MM.1S (cell line): Measurements from ENCODE around the gene CPLX3.

ENCODE experiments used
- DNase-seq: peaks from one replicate; pipeline ENCODE4 v3.0.0-alpha.2; 2015
- H2AFZ ChIP-seq: fragments of 300-600 bp; sonication (generic); 2 replicates; pipeline ENCODE4 v1.6.0; 2016; ENCODE audit warnings: antibody characterized with exemption, low read length
- H3F3A ChIP-seq: fragments of 300-600 bp; sonication (generic); 2 replicates; pipeline ENCODE4 v1.6.1; 2016; ENCODE audit warnings: mild to moderate bottlenecking, antibody characterized with exemption, low read length, moderate library complexity, mixed read lengths; ENCODE audit not compliant: insufficient read depth
- H3K27ac ChIP-seq: fragments of 300-600 bp; sonication (generic); 2 replicates; pipeline ENCODE4 v1.5.1; 2016; ENCODE audit warnings: mild to moderate bottlenecking, low read length
- H3K27me3 ChIP-seq: fragments of 300-600 bp; sonication (generic); replicated peaks from 2 replicates; pipeline ENCODE4 v1.6.0; 2016; ENCODE audit warnings: low read length; ENCODE audit not compliant: insufficient read depth
- H3K36me3 ChIP-seq: fragments of 300-600 bp; sonication (generic); replicated peaks from 2 replicates; pipeline ENCODE4 v1.6.1; 2016; ENCODE audit warnings: mild to moderate bottlenecking, low read length, mixed read lengths; ENCODE audit not compliant: insufficient read depth
- H3K4me1 ChIP-seq: fragments of 300-600 bp; sonication (generic); 2 replicates; pipeline ENCODE4 v1.6.1; 2016; ENCODE audit warnings: low read length, mixed read lengths
- H3K4me2 ChIP-seq: fragments of 300-600 bp; sonication (generic); 2 replicates; pipeline ENCODE4 v1.6.0; 2016; ENCODE audit warnings: low read depth, low read length
- H3K4me3 ChIP-seq: fragments of 300-600 bp; sonication (generic); 2 replicates; pipeline ENCODE4 v1.5.1; 2016; ENCODE audit warnings: low read length, mixed read lengths
- H3K79me2 ChIP-seq: fragments of 300-600 bp; sonication (generic); 2 replicates; pipeline ENCODE4 v1.6.1; 2016; ENCODE audit warnings: mixed run types, low read length, mixed read lengths
- H3K9ac ChIP-seq: fragments of 300-600 bp; sonication (generic); 2 replicates; pipeline ENCODE4 v1.6.1; 2016; ENCODE audit warnings: low read length, mixed read lengths
- H3K9me2 ChIP-seq: fragments of 300-600 bp; sonication (generic); replicated peaks from 2 replicates; pipeline ENCODE4 v1.6.1; 2016; ENCODE audit warnings: mild to moderate bottlenecking, low read length, mixed read lengths; ENCODE audit not compliant: insufficient read depth
- H3K9me3 ChIP-seq: fragments of 300-600 bp; sonication (generic); replicated peaks from 2 replicates; pipeline ENCODE4 v1.6.1; 2016; ENCODE audit warnings: mild to moderate bottlenecking, low read length, mixed read lengths; ENCODE audit not compliant: insufficient read depth
- H4K20me1 ChIP-seq: fragments of 300-600 bp; sonication (generic); 2 replicates; pipeline ENCODE4 v1.6.1; 2016; ENCODE audit warnings: mild to moderate bottlenecking, low read length, moderate library complexity, mixed read lengths; ENCODE audit not compliant: insufficient read depth
- EZH2 ChIP-seq: fragments of 300-600 bp; sonication (generic); optimal IDR thresholded peaks from 2 replicates; pipeline ENCODE3; 2017; ENCODE audit warnings: low read depth, mild to moderate bottlenecking, antibody characterized with exemption, low read length, mixed read lengths
- EZH2phosphoT487 ChIP-seq: fragments of 300-600 bp; sonication (generic); IDR thresholded peaks from 2 replicates; pipeline ENCODE4 v1.6.1; 2018; ENCODE audit warnings: antibody characterized with exemption, low read length
- TF ChIP-seq, protein P1 (sequence below): fragments of 300-600 bp; sonication (generic); IDR thresholded peaks from 2 replicates; pipeline ENCODE4 v1.5.1; 2016; ENCODE audit warnings: antibody characterized with exemption, low read length, mixed read lengths

The CPLX3 gene

DNA sequence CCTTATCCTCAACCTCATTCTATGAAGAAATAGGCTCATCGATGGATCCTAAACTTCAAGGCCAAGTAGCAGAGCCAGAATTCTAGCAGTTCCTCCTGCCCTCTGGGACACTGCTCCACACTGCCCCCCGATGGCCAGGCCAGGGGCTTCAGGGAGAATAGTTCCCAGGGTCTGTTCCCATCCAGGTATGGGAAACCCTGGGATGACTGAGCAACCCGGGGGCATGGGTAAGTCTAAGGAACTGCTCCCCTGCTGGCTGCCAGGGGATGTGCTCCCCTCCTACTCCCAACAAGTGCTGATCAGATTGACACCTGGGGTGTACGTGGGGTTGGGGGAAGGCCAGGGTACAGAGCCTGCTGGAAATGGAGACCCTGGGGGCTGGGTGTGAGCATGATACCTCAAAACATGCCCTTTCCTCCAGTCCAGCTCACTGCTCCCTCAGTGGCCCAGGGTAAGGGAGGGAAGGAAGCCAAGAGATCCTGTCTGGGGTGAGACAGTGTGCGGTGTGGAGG lies 8.9 kb downstream of the CPLX3 start:
- no peak overlapping the region for H2AFZ ChIP-seq
- no peaks in the 10 kb centered on the region for H3F3A ChIP-seq
- no peak overlapping the region for H3K4me3 ChIP-seq
- no peaks in the 10 kb centered on the region for H3K9me2 ChIP-seq
- H3K27ac ChIP-seq, result no peak overlapping the region
- H3K9ac ChIP-seq, result no peak overlapping the region
- peaks cover 10% of the 10 kb centered on the region; the same call in 1 of the 2 replicates for H3K27me3 ChIP-seq
- H3K4me2 ChIP-seq, result no peak overlapping the region
- H3K79me2 ChIP-seq, result no peaks in the 10 kb centered on the region
- no peaks in the 10 kb centered on the region for H3K36me3 ChIP-seq
- TF ChIP-seq, protein P1, sequence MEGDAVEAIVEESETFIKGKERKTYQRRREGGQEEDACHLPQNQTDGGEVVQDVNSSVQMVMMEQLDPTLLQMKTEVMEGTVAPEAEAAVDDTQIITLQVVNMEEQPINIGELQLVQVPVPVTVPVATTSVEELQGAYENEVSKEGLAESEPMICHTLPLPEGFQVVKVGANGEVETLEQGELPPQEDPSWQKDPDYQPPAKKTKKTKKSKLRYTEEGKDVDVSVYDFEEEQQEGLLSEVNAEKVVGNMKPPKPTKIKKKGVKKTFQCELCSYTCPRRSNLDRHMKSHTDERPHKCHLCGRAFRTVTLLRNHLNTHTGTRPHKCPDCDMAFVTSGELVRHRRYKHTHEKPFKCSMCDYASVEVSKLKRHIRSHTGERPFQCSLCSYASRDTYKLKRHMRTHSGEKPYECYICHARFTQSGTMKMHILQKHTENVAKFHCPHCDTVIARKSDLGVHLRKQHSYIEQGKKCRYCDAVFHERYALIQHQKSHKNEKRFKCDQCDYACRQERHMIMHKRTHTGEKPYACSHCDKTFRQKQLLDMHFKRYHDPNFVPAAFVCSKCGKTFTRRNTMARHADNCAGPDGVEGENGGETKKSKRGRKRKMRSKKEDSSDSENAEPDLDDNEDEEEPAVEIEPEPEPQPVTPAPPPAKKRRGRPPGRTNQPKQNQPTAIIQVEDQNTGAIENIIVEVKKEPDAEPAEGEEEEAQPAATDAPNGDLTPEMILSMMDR, result peak; percentile 84
- no peak for TF ChIP-seq EZH2
- no peaks in the 10 kb centered on the region for H3K9me3 ChIP-seq
- no peaks in the 10 kb centered on the region for H4K20me1 ChIP-seq
- DNase-seq, result peak; percentile 46
- H3K4me1 ChIP-seq, result no peaks in the 10 kb centered on the region

- no peak overlapping the region for H3K4me2 ChIP-seq
- no peak for DNase-seq
- H3K4me3 ChIP-seq, result no peak overlapping the region
- H3K27me3 ChIP-seq, result no peaks in the 10 kb centered on the region
- H3K9me3 ChIP-seq, result no peaks in the 10 kb centered on the region
- H3F3A ChIP-seq, result no peaks in the 10 kb centered on the region
- H3K27ac ChIP-seq, result no peak overlapping the region
- H2AFZ ChIP-seq, result no peak overlapping the region
- H3K9ac ChIP-seq, result no peak overlapping the region
- TF ChIP-seq, protein P1, result no peak
- no peak for TF ChIP-seq EZH2phosphoT487
- no peak for TF ChIP-seq EZH2
- H4K20me1 ChIP-seq, result no peaks in the 10 kb centered on the region
- H3K36me3 ChIP-seq, result no peaks in the 10 kb centered on the region
- no peaks in the 10 kb centered on the region for H3K9me2 ChIP-seq
- no peaks in the 10 kb centered on the region for H3K4me1 ChIP-seq
- H3K79me2 ChIP-seq, result peaks cover 11% of the 10 kb centered on the region
Measured at GRCh38 chr15:74836846-74837245, 10.4 kb downstream of the CPLX3 start.

DNA sequence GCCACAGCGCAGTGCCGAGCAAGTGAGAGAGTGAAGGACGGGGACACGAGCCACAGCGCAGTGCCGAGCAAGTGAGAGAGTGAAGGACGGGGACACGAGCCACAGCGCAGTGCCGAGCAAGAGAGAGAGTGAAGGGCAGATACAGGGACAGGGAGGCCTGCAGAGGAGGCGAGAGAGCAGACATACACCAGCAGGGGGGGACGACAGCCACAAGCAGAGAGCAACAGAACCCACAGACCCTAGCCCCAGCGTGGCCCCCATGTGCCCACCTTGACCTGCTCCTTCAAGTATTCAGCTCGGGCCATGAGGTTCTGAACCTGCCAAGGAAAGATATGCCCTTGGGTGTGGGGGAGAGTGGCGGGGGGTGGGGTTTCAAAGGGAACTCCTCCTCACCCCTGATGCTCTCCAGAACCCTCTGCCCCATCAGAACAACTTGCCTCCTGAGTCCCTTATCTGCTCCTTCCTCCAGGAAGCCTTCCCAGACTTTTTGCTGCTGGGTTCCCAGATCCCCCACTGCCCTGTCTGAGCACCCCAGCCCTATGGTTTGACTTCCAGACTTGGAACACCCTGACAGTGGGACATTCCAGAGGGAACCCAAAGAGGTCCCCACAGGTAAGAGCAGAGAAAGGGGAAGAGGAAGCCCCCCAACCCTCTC lies 11.2 kb downstream of the CPLX3 start:
- no peaks in the 10 kb centered on the region for H4K20me1 ChIP-seq
- TF ChIP-seq EZH2phosphoT487, result no peak
- TF ChIP-seq EZH2, result no peak
- no peak overlapping the region for H2AFZ ChIP-seq
- H3K9me3 ChIP-seq, result no peaks in the 10 kb centered on the region
- no peak overlapping the region for H3K27ac ChIP-seq
- no peaks in the 10 kb centered on the region for H3K36me3 ChIP-seq
- H3K27me3 ChIP-seq, result no peaks in the 10 kb centered on the region
- peaks cover 3% of the 10 kb centered on the region; the same call in 1 of the 2 replicates for H3K4me1 ChIP-seq
- H3K4me2 ChIP-seq, result no peak overlapping the region
- H3F3A ChIP-seq, result no peaks in the 10 kb centered on the region
- H3K9ac ChIP-seq, result no peak overlapping the region
- no peak for DNase-seq
- peaks cover 19% of the 10 kb centered on the region for H3K79me2 ChIP-seq
- no peak overlapping the region for H3K4me3 ChIP-seq
- H3K9me2 ChIP-seq, result no peaks in the 10 kb centered on the region

- Histone ChIP-seq H3K27ac (no peak overlapping the region), H3K4me1 (peaks cover 3% of the 10 kb centered on the region; the same call in 1 of the 2 replicates), H3K36me3 (no peaks in the 10 kb centered on the region), H4K20me1 (no peaks in the 10 kb centered on the region), H3K9ac (no peak overlapping the region), H3K27me3 (no peaks in the 10 kb centered on the region), H3K4me3 (no peak overlapping the region), H3K9me3 (no peaks in the 10 kb centered on the region), H2AFZ (no peak overlapping the region), H3K79me2 (peaks cover 21% of the 10 kb centered on the region), H3F3A (no peaks in the 10 kb centered on the region), H3K4me2 (no peak overlapping the region), H3K9me2 (no peaks in the 10 kb centered on the region)
- TF ChIP-seq EZH2phosphoT487 (no peak), EZH2 (no peak)
- TF ChIP-seq, protein P1, result no peak
- no peak for DNase-seq
Measured at GRCh38 chr15:74838137-74838516, 11.7 kb downstream of the CPLX3 start.
